H9 (cell line): ENCODE measurements around the gene ROCK2. TPM values are rescaled to one million over a fixed set of nuclear protein-coding genes. Genes with fewer than 3 reads are reported as not detected.

Source experiments
- DNase-seq: peaks from one replicate; pipeline ENCODE4 v3.0.0-alpha.2; 2017
- H2AFZ ChIP-seq: one replicate; pipeline ENCODE4 v1.6.1; 2013; ENCODE audit warnings: mild to moderate bottlenecking, low read length, control low read depth, moderate library complexity
- H2AK5ac ChIP-seq: 2 replicates; pipeline ENCODE4 v1.6.1; 2013; ENCODE audit warnings: low read length, control low read depth, mixed read lengths; ENCODE audit not compliant: insufficient read length
- H2BK120ac ChIP-seq: one replicate; pipeline ENCODE4 v1.6.1; 2013; ENCODE audit warnings: low read depth, mild to moderate bottlenecking, low read length, control low read depth, inconsistent platforms; ENCODE audit not compliant: poor library complexity, severe bottlenecking
- H2BK12ac ChIP-seq: 2 replicates; pipeline ENCODE4 v1.6.1; 2013; ENCODE audit warnings: low read length, control low read depth, mixed read lengths, low read depth; ENCODE audit not compliant: insufficient read length
- H2BK15ac ChIP-seq: 2 replicates; pipeline ENCODE4 v1.6.1; 2013; ENCODE audit warnings: low read depth, low read length, control low read depth
- H2BK20ac ChIP-seq: one replicate; pipeline ENCODE4 v1.6.1; 2013; ENCODE audit warnings: low read depth, mild to moderate bottlenecking, low read length, control low read depth, inconsistent platforms; ENCODE audit not compliant: poor library complexity, severe bottlenecking
- H2BK5ac ChIP-seq: 2 replicates; pipeline ENCODE4 v1.6.1; 2013; ENCODE audit warnings: low read length, control low read depth, mixed read lengths; ENCODE audit not compliant: insufficient read length
- H3K14ac ChIP-seq: 2 replicates; pipeline ENCODE4 v1.6.1; 2013; ENCODE audit warnings: low read length, control low read depth; ENCODE audit not compliant: insufficient read depth
- H3K18ac ChIP-seq: 2 replicates; pipeline ENCODE4 v1.6.1; 2013; ENCODE audit warnings: low read depth, mild to moderate bottlenecking, mixed read lengths, low read length, control low read depth; ENCODE audit not compliant: insufficient read length
- H3K23ac ChIP-seq: 2 replicates; pipeline ENCODE4 v1.6.1; 2013; ENCODE audit warnings: low read length, control low read depth, mixed read lengths, low read depth; ENCODE audit not compliant: insufficient read length
- H3K23me2 ChIP-seq: 2 replicates; pipeline ENCODE4 v1.6.1; 2013; ENCODE audit warnings: low read depth, mild to moderate bottlenecking, mixed read lengths, low read length, control low read depth; ENCODE audit not compliant: insufficient read length, poor library complexity, severe bottlenecking
- H3K27ac ChIP-seq: 2 replicates; pipeline ENCODE4 v1.5.1; 2013; ENCODE audit warnings: low read length, control low read depth, mixed read lengths, low read depth; ENCODE audit not compliant: insufficient read length
- H3K27me3 ChIP-seq: 2 replicates; pipeline ENCODE4 v1.6.1; 2013; ENCODE audit warnings: low read length, control low read depth, inconsistent platforms; ENCODE audit not compliant: insufficient read depth
- H3K4ac ChIP-seq: 2 replicates; pipeline ENCODE4 v1.6.1; 2013; ENCODE audit warnings: low read depth, mild to moderate bottlenecking, control low read depth, inconsistent platforms, low read length, moderate library complexity
- H3K4me1 ChIP-seq: 2 replicates; pipeline ENCODE4 v1.6.1; 2013; ENCODE audit warnings: low read length, control low read depth, inconsistent platforms; ENCODE audit not compliant: insufficient read depth
- H3K4me2 ChIP-seq: 2 replicates; pipeline ENCODE4 v1.6.1; 2013; ENCODE audit warnings: low read length, control low read depth, mixed read lengths; ENCODE audit not compliant: insufficient read length, insufficient read depth
- H3K56ac ChIP-seq: 2 replicates; pipeline ENCODE4 v1.6.1; 2013; ENCODE audit warnings: low read depth, mild to moderate bottlenecking, mixed read lengths, low read length, control low read depth; ENCODE audit not compliant: insufficient read length
- H3K79me1 ChIP-seq: 2 replicates; pipeline ENCODE4 v1.6.1; 2013; ENCODE audit warnings: low read depth, mild to moderate bottlenecking, moderate library complexity, low read length, control low read depth, inconsistent platforms; ENCODE audit not compliant: insufficient read depth, poor library complexity, severe bottlenecking
- H3K79me2 ChIP-seq: 2 replicates; pipeline ENCODE4 v1.6.1; 2013; ENCODE audit warnings: low read length, control low read depth, inconsistent platforms; ENCODE audit not compliant: insufficient read depth
- H3K9ac ChIP-seq: 2 replicates; pipeline ENCODE4 v1.6.1; 2013; ENCODE audit warnings: low read length, control low read depth, mixed read lengths; ENCODE audit not compliant: insufficient read length; ENCODE audit errors: extremely low read depth
- H3K9me3 ChIP-seq: one replicate; pipeline ENCODE4 v1.6.1; 2013; ENCODE audit warnings: low read depth, low read length, inconsistent platforms; ENCODE audit not compliant: control insufficient read depth
- H3T11ph ChIP-seq: one replicate; pipeline ENCODE4 v1.6.1; 2013; ENCODE audit warnings: mild to moderate bottlenecking, low read length, control low read depth, inconsistent platforms
- H4K20me1 ChIP-seq: one replicate; pipeline ENCODE4 v1.6.1; 2013; ENCODE audit not compliant: control insufficient read depth, insufficient read length, insufficient read depth
- H4K5ac ChIP-seq: 2 replicates; pipeline ENCODE4 v1.6.1; 2013; ENCODE audit warnings: low read depth, mild to moderate bottlenecking, mixed read lengths, low read length, control low read depth; ENCODE audit not compliant: insufficient read length
- H4K8ac ChIP-seq: replicated peaks from 2 replicates; pipeline ENCODE4 v1.6.1; 2013; ENCODE audit warnings: low read length, control low read depth, mixed read lengths, low read depth; ENCODE audit not compliant: insufficient read length
- H4K91ac ChIP-seq: 2 replicates; pipeline ENCODE4 v1.6.1; 2013; ENCODE audit warnings: low read depth, mild to moderate bottlenecking, moderate library complexity, mixed read lengths, low read length, control low read depth; ENCODE audit not compliant: insufficient read length
- H3K27ac Mint-ChIP-seq, 3 experiments: 2 replicates in 2 of 3; 3 replicates in 1 of 3; pipeline ENCODE4 v1.8.0; 2020 to 2021; ENCODE audit warnings: mixed read lengths in 3 of 3, mild to moderate bottlenecking in 1 of 3, moderate library complexity in 1 of 3
- H3K27me3 Mint-ChIP-seq: 2 replicates; pipeline ENCODE4 v1.8.0; 2021; ENCODE audit warnings: low read depth, mild to moderate bottlenecking, moderate library complexity, mixed read lengths
- H3K36me3 Mint-ChIP-seq, 3 experiments: 2 replicates in 2 of 3; 3 replicates in 1 of 3; pipeline ENCODE4 v1.8.0; 2020 to 2021; ENCODE audit warnings: low read depth in 3 of 3, mixed read lengths in 3 of 3; ENCODE audit not compliant: insufficient read depth in 1 of 3
- H3K4me1 Mint-ChIP-seq, 2 experiments: 2 replicates each; pipeline ENCODE4 v1.8.0; 2020; ENCODE audit warnings: mixed read lengths in 2 of 2
- H3K4me3 Mint-ChIP-seq, 2 experiments: 2 replicates in 1 of 2; 3 replicates in 1 of 2; pipeline ENCODE4 v1.8.0; 2020 to 2021; ENCODE audit warnings: mild to moderate bottlenecking in 2 of 2, mixed read lengths in 2 of 2, moderate library complexity in 1 of 2
- H3K9me3 Mint-ChIP-seq, 2 experiments: 2 replicates in 1 of 2; 3 replicates in 1 of 2; pipeline ENCODE4 v1.8.0; 2020; ENCODE audit warnings: mild to moderate bottlenecking in 2 of 2, mixed read lengths in 2 of 2, moderate library complexity in 1 of 2
- whole genome bisulfite sequencing: extraction: QIAGEN DNeasy Blood & Tissue Kit; methylation state at CpG from one replicate; pipeline ENCODE4 v1.1.7; 2013; ENCODE audit warnings: missing lambda C conversion rate, low lambda C conversion rate, mixed read lengths; ENCODE audit not compliant: insufficient read length; ENCODE audit errors: extremely low coverage; 5-methylcytosine and 5-hydroxymethylcytosine counted together
- total RNA-seq: library from RNA; stranded (reverse); gene quantifications from 2 replicates; pipeline ENCODE4 v1.2.1, GENCODE V29; 2021
- TF ChIP-seq, protein P1 (sequence below): fragments of 200-600 bp; sonication (generic); conservative IDR thresholded peaks from 3 replicates; pipeline ENCODE4 v1.8.0; 2021; ENCODE audit warnings: antibody characterized with exemption, mild to moderate bottlenecking

ROCK2 gene
- total RNA-seq, 1 experiment from 2014 or later: 33.2 TPM

DNA sequence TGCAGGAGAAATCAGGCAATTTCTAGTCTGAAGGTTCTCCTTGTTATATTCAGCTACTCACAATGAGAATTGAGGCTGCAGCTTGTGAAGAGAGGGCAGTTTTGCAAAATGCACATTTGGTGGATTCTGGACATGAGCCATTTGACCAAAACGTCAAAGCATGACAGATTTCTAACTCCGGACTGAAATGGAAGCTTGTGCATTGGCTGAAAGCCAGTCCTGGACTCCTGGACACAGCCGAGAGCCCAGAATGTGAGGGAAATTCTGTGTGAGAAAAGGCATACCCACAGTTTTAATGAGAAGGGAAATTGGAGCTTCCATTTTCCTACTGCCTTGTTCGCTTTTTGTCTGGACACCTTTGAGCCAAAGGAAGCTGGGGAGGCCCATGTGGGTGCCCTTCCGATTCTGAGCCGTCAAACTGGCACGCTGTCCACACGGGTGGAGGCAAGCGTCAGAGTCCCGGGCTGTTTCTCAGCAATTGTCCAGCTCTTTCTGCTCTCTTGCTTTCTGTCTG lies 23.7 kb upstream of the ROCK2 start:
- DNase-seq: no peak
- no peak overlapping the region for H2BK20ac ChIP-seq
- Mint-ChIP-seq H3K27me3 (peaks cover 2% of the 10 kb centered on the region; the same call in 1 of the 2 replicates), H3K4me3 (no peak overlapping the region), H3K9me3 (no peaks in the 10 kb centered on the region), H3K36me3 (no peaks in the 10 kb centered on the region), H3K27ac (no peak overlapping the region), H3K4me1 (peaks cover 9 to 10% of the 10 kb centered on the region in 2 experiments)
- H3K14ac ChIP-seq: no peak overlapping the region
- H3K4me1 ChIP-seq: no peaks in the 10 kb centered on the region
- H4K91ac ChIP-seq: no peak overlapping the region
- no CpG with 5 or more reads among the region's 10 CpGs for WGBS
- H3K9me3 ChIP-seq: no peaks in the 10 kb centered on the region
- no peak overlapping the region for H2AFZ ChIP-seq
- no peak overlapping the region for H3K18ac ChIP-seq
- no peak overlapping the region for H3K56ac ChIP-seq
- H2BK15ac ChIP-seq: no peak overlapping the region
- no peak overlapping the region for H3T11ph ChIP-seq
- H3K79me2 ChIP-seq: no peaks in the 10 kb centered on the region
- H4K5ac ChIP-seq: no peak overlapping the region
- no peaks in the 10 kb centered on the region for H3K23me2 ChIP-seq
- no peaks in the 10 kb centered on the region for H4K20me1 ChIP-seq
- no peaks in the 10 kb centered on the region for H3K27me3 ChIP-seq
- H2BK5ac ChIP-seq: no peak overlapping the region
- H3K79me1 ChIP-seq: no peaks in the 10 kb centered on the region
- H3K23ac ChIP-seq: no peak overlapping the region
- TF ChIP-seq, protein P1, sequence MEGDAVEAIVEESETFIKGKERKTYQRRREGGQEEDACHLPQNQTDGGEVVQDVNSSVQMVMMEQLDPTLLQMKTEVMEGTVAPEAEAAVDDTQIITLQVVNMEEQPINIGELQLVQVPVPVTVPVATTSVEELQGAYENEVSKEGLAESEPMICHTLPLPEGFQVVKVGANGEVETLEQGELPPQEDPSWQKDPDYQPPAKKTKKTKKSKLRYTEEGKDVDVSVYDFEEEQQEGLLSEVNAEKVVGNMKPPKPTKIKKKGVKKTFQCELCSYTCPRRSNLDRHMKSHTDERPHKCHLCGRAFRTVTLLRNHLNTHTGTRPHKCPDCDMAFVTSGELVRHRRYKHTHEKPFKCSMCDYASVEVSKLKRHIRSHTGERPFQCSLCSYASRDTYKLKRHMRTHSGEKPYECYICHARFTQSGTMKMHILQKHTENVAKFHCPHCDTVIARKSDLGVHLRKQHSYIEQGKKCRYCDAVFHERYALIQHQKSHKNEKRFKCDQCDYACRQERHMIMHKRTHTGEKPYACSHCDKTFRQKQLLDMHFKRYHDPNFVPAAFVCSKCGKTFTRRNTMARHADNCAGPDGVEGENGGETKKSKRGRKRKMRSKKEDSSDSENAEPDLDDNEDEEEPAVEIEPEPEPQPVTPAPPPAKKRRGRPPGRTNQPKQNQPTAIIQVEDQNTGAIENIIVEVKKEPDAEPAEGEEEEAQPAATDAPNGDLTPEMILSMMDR: no peak
- H3K4me2 ChIP-seq: no peak overlapping the region
- no peak overlapping the region for H2BK12ac ChIP-seq
- H3K9ac ChIP-seq: no peak overlapping the region
- H4K8ac ChIP-seq: no peak overlapping the region
- H3K4ac ChIP-seq: no peak overlapping the region
- H2AK5ac ChIP-seq: no peak overlapping the region
- no peak overlapping the region for H2BK120ac ChIP-seq
- no peak overlapping the region for H3K27ac ChIP-seq
